NB4 (cell line): ENCODE measurements around the gene DCLK1.

ENCODE experiments used
- DNase-seq: peaks from one replicate; pipeline ENCODE4 v3.0.0; 2010; ENCODE audit warnings: low read depth
- H3K4me3 ChIP-seq: one replicate; pipeline ENCODE4 v1.5.1; 2011; ENCODE audit warnings: mild to moderate bottlenecking, low read depth, low read length, moderate library complexity
- MYC ChIP-seq: IDR thresholded peaks from 2 replicates; pipeline ENCODE4 v1.6.1; 2011; ENCODE audit warnings: low read depth, low read length
- POLR2A ChIP-seq: IDR thresholded peaks from 2 replicates; pipeline ENCODE4 v1.6.1; 2011; ENCODE audit warnings: mild to moderate bottlenecking; ENCODE audit not compliant: insufficient read length; ENCODE audit errors: extremely low read depth
- TF ChIP-seq, protein P1 (sequence below): IDR thresholded peaks from 2 replicates; pipeline ENCODE4 v1.6.1; 2011; ENCODE audit warnings: low read depth, low read length
- TF ChIP-seq, protein P2 (sequence below): IDR thresholded peaks from one replicate; pipeline ENCODE4 v1.5.1; 2012; ENCODE audit warnings: low read depth, low read length

DCLK1 gene

DNA sequence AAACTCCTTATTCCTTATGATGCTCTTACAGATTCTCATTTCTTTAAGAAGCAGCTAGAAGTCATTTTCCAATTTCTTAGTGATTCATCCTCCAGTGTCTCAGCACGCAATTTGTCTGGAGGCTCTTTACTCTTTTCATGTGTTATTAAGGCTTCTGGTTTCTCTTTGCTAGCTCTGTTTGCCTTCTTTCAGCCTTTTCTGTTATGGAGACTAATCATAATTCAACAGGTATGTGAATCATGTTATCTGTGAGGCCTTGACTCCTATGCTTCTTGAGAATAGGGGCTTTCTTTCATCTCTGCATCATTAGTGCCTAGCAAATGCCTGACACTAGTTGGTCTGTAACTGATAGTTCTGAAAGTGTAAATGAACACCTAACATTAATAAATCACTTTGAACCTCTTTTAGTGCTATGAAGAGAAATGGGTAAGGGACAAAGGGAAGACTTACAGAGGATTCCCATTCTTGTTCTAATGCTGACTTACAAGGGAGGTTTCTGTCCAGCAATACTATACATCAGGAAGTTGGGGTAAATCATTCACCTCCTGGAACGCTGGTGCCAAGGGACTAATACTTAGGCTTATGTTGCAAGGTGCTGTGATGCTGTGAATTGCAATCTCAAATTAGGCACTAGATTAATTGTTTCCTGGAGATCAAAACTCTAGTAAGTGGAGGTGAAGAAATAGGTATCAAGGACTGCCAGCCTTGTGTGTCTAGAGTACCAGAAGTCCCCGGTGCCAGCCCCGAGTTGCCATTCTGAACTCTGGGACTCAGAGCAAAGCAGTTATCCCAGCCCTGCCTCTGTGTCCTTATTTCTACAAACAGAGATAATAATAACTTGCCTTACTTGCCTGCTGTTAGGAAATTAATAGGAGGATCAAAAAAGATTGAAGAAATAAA is 265.6 kb downstream of the DCLK1 start:
- no peak overlapping the region for H3K4me3 ChIP-seq
- DNase-seq, result no peak
- TF ChIP-seq, protein P1, sequence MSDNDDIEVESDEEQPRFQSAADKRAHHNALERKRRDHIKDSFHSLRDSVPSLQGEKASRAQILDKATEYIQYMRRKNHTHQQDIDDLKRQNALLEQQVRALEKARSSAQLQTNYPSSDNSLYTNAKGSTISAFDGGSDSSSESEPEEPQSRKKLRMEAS, result no peak
- TF ChIP-seq, protein P2, sequence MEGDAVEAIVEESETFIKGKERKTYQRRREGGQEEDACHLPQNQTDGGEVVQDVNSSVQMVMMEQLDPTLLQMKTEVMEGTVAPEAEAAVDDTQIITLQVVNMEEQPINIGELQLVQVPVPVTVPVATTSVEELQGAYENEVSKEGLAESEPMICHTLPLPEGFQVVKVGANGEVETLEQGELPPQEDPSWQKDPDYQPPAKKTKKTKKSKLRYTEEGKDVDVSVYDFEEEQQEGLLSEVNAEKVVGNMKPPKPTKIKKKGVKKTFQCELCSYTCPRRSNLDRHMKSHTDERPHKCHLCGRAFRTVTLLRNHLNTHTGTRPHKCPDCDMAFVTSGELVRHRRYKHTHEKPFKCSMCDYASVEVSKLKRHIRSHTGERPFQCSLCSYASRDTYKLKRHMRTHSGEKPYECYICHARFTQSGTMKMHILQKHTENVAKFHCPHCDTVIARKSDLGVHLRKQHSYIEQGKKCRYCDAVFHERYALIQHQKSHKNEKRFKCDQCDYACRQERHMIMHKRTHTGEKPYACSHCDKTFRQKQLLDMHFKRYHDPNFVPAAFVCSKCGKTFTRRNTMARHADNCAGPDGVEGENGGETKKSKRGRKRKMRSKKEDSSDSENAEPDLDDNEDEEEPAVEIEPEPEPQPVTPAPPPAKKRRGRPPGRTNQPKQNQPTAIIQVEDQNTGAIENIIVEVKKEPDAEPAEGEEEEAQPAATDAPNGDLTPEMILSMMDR, result no peak
- no peak for TF ChIP-seq POLR2A
- no peak for TF ChIP-seq MYC

DNA sequence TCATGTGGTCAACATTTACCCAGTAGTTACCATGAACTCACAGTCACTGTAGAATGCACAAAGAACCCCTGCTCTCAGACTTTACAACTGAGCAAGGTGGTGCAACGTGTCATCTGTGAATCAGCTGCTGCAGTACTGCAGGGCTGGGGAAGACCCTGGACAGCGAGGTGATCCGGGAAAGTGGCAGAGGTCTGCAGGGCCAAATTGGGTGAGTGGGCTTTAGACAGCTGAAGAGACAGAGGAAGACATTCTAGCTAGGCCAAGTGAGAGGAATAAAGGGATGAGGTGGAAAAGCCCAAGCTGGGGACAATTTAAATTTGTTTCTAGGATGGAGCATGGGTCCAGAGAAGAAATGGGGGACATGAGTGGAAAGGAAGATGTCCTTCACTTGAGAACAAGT is 270.5 kb downstream of the DCLK1 start:
- no peak overlapping the region for H3K4me3 ChIP-seq
- TF ChIP-seq MYC (no peak), POLR2A (no peak)
- TF ChIP-seq, protein P2, result no peak
- TF ChIP-seq, protein P1, result no peak
- no peak for DNase-seq

DNA sequence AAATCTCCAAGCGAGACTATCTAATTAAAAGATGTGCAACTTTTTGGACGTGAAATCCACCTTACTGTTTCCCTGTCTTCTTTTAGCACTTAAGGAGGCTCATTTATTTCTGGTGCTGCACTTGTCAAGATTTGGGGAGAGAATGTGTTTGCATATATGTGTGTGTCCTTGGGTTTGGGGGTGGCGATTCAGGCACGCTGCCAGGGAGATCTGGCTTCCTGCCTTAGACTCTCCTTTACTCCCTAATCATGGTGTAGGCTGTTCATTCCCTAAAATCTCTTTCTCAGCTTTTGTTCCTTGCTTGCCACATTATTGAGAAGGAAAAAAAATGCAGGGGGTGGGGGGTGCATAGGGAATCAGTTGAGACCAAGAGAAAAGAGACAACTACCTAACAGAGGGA is 271.2 kb downstream of the DCLK1 start:
- no peak overlapping the region for H3K4me3 ChIP-seq
- no peak for DNase-seq
- TF ChIP-seq, protein P1, result no peak
- TF ChIP-seq, protein P2, result no peak
- TF ChIP-seq MYC (no peak), POLR2A (no peak)

DNA sequence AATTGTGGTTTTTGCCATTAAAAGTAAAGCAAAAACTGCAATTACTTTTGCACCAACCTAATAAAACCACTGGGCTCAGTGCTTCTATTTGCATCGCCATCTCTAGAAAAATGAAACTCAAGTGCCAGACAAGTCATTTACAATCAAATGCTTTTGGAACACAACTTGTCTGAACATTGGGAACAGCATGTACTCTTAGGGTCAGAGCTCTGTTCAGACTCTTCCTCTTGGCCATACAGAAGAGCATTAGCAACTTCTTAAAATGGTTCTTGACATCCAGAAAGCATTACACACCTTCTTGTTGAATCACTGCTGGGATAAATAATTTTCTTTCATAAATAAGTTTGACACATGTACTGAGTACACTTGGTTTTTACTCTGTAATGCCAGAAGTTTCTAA is 272.5 kb downstream of the DCLK1 start:
- no peak for DNase-seq
- H3K4me3 ChIP-seq, result no peak overlapping the region
- TF ChIP-seq, protein P1, result no peak
- TF ChIP-seq, protein P2, result no peak
- no peak for TF ChIP-seq POLR2A
- no peak for TF ChIP-seq MYC

DNA sequence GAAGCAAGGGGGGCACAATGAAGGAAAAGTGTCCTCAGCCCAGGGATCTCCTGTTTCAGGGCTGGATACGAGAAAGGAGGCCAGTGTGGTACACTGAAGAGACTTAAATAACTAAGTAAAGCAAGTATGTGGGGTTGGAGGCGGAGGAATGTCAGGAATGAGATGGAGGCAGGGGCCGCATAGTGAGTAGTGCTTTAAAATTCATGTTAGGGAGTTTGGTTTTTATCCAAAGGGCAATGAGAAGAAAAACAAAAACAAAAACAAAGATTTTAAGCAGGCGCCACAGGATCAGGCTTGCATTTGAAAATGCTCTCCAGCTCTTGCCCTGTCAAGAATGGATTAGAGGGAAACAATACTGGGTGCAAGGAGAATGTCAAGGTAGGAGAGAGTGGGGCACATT is 273.4 kb downstream of the DCLK1 start:
- H3K4me3 ChIP-seq, result no peak overlapping the region
- DNase-seq, result no peak

More for the DNA sequence above, 273.4 kb downstream of the DCLK1 start:
- TF ChIP-seq, protein P1, result no peak
- TF ChIP-seq MYC (no peak), POLR2A (no peak)
- TF ChIP-seq, protein P2, result no peak
